Stimulated activated CD4-positive, alpha-beta T cell treated with anti-CD3 and anti-CD28 coated beads, Interleukin-15, amount 100 ng/mL, for 24 hours (primary cell): ENCODE measurements around the gene AAMP.
"Not testable (repeated sequence)": the region's sequence is repeated elsewhere in the genome, so short reads cannot be mapped to it uniquely, and the experiment has no call there.

Source experiments
- DNase-seq: peaks from one replicate; pipeline ENCODE4 v3.0.0-alpha.2; 2020

AAMP gene

GRCh38 chr2:218273908-218274249 is 3.9 kb upstream of the AAMP start:
- DNase-seq: no peak

- not testable (repeated sequence) for DNase-seq
These were observed 3.4 kb upstream of the AAMP start for GRCh38 chr2:218273214-218273907.

DNA sequence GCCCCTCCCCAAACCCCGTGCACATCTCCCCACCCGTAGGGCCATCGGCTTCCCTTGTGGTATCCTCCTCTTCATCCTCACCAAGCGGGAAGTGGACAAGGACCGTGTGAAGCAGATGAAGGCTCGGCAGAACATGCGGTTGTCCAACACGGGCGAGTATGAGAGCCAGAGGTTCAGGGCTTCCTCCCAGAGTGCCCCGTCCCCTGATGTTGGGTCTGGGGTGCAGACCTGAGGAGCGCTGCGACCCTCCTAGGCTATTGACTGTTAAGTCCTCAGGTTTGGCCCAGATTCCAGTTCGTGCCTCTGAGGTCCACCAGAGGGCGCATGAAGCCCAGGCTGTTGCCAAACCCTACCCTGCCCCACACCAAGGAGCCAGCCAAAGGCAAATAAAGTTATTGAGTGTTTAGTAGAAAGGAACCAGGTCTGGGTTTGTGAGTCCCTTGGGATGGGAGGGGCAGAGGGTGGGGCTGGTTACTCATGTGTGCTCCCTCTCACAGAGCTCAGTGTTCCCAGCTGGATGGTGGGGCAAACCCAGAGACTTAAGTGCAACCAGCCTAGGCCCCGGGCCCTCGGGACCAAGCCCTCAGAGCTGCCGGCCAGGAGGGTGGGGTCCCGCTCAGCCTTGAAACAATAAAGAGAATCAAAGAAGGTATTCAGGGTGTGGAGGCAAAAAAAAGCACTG is 2.7 kb upstream of the AAMP start:
- peak; percentile 82 for DNase-seq

DNA sequence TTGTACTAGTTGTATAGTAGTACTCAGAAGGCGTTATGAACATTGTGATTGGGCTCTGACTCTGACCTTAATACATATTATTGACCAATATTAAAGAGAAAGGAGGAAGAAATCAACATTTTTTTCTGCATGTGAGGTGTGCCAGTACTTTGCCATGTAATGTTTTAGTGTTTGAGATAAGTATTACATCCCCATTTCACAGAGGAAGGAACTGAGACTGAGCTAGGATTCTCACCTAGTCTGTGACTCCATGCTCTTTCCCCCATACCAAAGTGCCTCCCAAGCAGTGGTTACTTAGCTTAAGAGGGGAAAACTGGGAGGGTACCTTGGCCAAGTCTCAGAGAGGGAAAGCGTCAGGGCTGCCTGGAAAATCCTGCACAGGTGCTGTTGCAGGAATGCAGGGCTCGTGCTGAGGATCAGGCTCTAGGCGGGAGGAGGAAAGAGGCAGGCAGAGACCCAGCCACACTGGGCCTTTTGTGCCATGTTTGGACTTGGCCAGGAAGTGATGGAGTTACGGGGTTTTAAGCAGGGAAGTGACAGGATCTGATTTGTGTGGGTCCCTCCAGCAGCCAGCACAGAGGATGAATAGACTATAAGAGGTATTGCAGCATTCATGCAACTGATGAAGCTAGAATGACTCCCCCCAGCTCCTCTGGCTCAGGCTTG is 2.1 kb upstream of the AAMP start:
- no peak for DNase-seq

- DNase-seq: no peak
These were observed 1.5 kb upstream of the AAMP start for GRCh38 chr2:218271487-218271797.

GRCh38 chr2:218270721-218271486 is 967 bp upstream of the AAMP start:
- DNase-seq: no peak

DNA sequence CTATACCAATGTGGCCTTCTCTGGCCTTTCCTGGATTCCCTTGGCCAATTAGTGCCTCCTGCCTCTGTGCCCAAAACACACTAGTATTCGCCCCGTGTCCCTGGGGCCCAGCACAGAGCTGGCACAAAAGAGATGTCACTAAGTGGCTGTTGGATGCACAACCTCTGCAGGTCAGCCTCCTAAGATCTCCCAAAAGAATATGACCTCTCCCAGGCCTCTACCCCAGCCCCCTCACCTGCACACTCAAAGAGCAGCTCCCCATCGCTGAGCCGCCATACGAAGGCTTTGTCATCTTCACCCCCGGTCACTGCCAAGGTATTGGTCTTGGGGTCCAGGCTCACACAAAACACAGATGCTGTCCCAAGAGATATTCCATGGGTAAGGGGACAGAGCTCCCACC is 2.7 kb downstream of the AAMP start:
- no peak for DNase-seq

DNA sequence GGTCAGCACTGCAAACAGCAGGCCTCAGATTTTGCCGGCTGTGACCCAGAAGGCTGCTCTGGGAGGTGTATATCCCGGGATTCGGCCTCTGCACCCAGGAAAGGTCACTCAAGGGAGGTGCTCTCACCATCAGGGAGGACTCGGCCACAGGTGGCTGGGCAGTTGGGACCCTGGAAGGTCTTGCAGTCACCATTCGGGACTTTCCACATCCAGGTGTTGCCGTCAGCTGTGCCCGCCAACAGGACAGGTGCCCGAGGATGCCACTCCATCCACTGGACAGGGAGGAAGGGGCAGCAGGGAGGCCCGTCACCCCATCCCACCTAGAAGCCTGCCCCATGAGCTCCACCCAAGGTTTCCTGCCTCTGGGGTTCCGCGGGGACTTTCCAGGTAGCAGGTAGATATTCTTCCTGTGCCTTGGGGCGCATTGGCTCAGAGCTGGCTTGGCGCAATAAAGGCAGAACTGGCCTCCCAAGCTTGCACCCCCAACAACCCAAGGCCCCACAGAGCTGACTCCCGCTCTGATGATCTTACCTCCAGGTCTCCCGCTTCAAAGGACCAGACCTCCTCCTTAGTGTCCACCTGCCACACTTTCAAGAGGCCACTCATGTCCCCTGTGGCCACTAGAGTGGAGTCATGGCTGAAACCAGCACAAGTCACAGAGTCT is 3.5 kb downstream of the AAMP start:
- no peak for DNase-seq

- DNase-seq: no peak
These were observed 4.3 kb downstream of the AAMP start for GRCh38 chr2:218265626-218266025.

DNA sequence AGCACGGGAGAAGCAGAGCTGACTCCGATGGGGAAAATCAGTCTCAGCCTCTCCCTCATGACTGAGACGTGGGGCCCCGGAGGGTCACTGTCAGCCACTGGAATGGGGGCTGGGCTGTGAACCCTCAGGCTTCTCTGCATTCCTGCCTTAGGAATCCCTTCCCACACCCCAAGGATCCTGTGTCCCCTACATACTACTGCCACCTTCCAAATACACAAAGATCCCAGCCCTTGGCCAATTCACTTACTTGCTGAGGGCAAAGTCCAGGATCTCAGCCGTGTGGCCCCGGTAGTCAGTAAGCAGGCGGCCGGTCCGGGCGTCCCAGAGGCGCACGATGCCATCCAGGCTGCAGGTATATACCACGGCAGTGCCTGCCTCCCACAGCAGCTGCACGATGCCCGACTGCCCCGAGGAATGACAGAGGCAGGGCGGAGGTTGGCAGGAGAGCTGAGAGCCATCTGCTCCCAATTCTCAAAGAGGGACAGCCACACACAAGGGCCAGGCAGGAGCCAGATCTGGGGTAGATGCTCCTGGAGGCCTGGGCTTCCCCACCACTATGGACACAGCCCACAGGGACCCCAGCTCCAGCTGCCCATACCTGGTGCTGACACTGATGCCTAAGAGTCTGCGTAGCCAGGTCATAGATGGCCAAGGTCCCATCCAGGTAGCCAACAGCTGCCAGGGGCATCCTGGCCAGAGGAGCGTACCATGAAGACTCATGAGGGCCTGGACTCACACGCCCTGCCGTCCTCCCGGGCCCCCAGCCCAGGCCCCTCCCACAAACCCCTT is 5.0 kb downstream of the AAMP start:
- DNase-seq: no peak

DNA sequence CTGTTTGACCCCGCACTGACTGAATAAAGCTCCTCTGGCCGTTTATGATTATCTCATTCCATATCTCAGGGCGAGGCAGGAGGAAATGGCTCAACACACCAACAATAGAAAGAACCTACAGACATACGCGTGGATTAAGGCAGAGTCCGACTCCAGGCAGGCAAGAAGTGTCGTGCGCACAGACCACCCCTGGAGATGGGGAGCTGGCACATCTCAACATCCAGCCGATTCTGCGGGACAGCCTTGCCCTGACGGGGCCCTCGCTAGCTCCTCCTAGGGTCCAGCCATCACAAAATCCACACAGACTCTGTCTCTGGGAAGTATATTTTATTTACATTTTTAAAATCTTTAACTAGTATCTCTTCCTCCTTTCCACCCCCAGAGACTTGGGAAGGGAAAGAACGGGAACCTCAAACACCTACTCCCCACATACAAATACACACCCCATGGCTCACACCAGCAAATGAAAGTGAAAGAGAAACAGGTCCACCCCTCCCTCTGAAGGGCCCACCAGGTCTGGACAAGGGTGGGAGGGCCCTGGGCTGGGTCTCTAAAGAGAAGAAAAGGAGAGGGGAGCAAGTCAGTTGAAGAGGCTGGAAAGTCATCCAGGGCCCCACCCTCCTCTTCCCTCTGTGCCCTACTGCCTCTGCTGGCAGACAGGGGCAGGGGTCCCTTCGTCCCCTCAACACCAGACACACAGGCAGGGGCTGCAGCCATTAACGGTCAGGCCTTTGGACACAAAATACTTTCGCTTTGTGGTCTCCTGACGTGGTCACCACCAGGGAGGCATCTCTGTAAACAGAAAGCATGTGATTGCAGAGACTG is 5.9 kb downstream of the AAMP start:
- no peak for DNase-seq

DNA sequence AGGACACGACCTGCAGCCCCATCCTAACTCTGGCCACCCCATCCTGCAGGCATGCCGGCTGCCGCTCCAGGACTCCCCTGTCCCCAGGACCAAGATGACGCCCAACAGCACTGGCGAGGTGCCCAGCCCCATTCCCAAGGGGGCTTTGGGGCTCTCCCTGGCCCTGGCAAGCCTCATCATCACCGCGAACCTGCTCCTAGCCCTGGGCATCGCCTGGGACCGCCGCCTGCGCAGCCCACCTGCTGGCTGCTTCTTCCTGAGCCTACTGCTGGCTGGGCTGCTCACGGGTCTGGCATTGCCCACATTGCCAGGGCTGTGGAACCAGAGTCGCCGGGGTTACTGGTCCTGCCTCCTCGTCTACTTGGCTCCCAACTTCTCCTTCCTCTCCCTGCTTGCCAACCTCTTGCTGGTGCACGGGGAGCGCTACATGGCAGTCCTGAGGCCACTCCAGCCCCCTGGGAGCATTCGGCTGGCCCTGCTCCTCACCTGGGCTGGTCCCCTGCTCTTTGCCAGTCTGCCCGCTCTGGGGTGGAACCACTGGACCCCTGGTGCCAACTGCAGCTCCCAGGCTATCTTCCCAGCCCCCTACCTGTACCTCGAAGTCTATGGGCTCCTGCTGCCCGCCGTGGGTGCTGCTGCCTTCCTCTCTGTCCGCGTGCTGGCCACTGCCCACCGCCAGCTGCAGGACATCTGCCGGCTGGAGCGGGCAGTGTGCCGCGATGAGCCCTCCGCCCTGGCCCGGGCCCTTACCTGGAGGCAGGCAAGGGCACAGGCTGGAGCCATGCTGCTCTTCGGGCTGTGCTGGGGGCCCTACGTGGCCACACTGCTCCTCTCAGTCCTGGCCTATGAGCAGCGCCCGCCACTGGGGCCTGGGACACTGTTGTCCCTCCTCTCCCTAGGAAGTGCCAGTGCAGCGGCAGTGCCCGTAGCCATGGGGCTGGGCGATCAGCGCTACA is 7.0 kb downstream of the AAMP start:
- no peak for DNase-seq

DNA sequence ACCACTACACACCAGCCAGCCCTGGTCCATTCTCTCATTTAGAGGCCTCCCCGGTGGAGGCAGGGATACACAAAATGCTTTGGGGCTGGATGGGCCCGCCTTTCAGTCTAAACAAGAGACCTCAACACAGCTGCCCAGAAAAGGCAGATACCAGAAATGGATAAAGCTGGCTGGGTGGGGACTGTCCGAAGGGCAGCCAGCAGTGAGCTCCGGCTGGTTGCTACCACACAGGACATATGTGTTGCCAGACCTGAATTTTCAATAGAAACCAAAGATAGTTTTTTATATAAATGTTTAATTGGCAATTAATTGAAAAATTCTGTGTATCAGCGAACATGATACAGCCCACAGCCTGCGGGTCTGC is 7.7 kb downstream of the AAMP start:
- no peak for DNase-seq

- no peak for DNase-seq
These were observed 8.3 kb downstream of the AAMP start for GRCh38 chr2:218261423-218262236.

DNA sequence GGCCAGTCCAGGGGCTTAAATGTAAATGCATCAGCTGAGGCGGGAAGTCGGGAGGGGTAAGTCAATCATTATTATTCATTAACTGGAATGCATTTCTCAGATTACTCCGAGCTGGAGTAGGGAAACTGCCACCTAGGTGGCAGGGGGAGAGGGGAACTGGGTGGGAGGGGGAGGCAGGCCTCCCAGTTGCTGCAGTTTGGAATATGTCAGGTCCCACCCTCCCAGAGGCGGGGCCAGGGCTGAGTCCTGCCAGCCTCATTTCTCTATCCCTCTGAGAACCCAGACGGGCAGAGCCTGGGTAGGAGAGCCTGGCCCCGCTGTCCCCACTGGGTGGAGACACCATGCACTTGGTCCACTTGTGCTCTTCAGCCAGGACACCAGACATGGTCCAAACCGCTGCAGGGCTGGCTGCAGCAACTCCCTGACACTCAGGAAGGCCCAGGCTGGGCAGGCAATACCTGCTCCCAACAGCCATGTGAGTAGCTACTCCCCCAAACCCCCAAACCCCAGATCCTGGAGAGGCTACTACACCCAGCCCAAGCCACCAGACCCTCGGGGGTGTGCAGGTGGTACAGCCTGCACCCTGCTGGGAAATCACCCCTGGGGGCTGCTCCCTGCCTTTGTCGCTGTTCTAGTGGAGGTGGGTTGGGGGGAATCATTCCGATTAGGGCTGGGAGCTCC is 9.1 kb downstream of the AAMP start, which contains the start of gene GPBAR1:
Gene GPBAR1 (plus strand): TSS at position 274 of the 681 bp plus-strand sequence. CDS start 1,710 bp downstream, outside the sequence.
- DNase-seq: no peak

DNA sequence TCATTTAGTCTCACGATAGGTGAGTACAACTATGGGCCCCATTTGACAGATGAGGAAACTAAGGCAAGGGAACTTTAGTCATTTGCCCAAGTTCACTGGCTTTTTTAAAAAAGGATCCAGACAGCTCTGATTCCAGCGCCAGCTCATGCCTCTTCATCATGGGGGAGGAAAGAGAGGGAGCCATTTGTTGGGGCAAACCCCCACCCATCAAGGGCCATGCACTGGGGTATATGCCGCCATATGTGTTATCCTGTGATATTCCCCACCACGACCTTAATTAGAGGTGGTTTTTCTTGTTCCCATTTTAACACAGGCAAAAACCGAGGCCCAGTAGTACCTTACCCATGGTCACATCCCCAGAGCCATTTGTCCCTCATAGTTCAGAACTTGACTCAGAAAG is 9.8 kb downstream of the AAMP start:
- no peak for DNase-seq

- DNase-seq: no peak
These were observed 10.6 kb downstream of the AAMP start for GRCh38 chr2:218259099-218259961.
